GM18909 (cell line): Measurements from ENCODE around the gene FHIT.

Source experiments
- ATAC-seq: cut with Tn5 transposase; IDR thresholded peaks from one replicate; pipeline ENCODE4 v1.9.1; 2021; ENCODE audit warnings: mild to moderate bottlenecking; ENCODE audit not compliant: unreplicated experiment, poor library complexity

The FHIT gene

GRCh38 chr3:59709702-59710553 is 1541.3 kb downstream of the FHIT start:
- ATAC-seq = no peak

- ATAC-seq = no peak
These were observed 1543.0 kb downstream of the FHIT start for GRCh38 chr3:59708202-59708601.

- ATAC-seq = no peak
These were observed 1547.0 kb downstream of the FHIT start for GRCh38 chr3:59704292-59704691.

- ATAC-seq = no peak
These were observed 1551.5 kb downstream of the FHIT start for GRCh38 chr3:59699648-59700320.
